GM21619 (cell line): ENCODE results near the gene BRD3OS.

Experiments
- ATAC-seq: cut with Tn5 transposase; IDR thresholded peaks from one replicate; pipeline ENCODE4 v1.9.1; 2021; ENCODE audit not compliant: unreplicated experiment

Gene BRD3OS

GRCh38 chr9:134024828-134025605 lies at the start of gene BRD3OS:
BRD3OS (plus strand) TSS chr9:134025481; CDS start chr9:134026748, 1,267 bp downstream.
- peak; percentile 77 for ATAC-seq

- no peak for ATAC-seq
Measured at GRCh38 chr9:133975511-133975910, 49.8 kb upstream of the BRD3OS start.

- ATAC-seq: no peak
Measured at GRCh38 chr9:133976191-133976861, 49.0 kb upstream of the BRD3OS start.

GRCh38 chr9:133976887-133977286 lies 48.4 kb upstream of the BRD3OS start:
- no peak for ATAC-seq

- no peak for ATAC-seq
Measured at GRCh38 chr9:133977421-133978201, 47.7 kb upstream of the BRD3OS start.

DNA sequence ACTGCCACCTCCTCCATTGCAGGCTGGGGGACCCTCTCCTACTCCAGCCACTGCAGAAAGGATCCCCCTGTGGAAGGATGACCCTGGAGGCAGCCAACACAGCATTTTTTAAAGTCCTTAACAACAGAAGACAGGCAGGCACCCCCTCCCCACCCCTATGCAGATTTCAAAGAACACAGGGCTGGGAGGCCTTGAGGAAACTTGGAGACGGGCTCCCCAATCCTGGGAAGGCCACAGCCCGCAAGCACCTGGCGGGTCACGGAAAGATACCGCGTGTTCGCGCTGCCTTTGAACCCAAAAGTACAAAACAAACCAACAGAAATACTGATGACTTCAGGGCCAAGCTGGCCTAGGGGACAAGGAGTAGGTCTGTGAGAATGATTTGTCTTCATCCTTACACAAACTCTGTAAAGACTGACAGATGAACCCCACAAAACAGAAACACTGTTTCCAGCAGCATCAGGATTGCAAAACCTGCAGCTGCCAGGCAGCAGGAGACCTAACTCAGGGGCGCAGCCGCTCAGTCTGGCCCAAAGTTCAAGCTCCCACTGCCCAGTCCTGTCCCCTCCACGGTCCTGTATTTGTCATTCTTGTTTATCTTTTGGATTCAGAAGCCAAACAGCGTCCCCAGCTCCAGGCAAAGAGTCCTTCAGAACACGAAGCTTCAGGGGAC lies 46.9 kb upstream of the BRD3OS start:
- ATAC-seq: no peak

- no peak for ATAC-seq
Measured at GRCh38 chr9:133978899-133979272, 46.4 kb upstream of the BRD3OS start.

- no peak for ATAC-seq
Measured at GRCh38 chr9:133979273-133979920, 45.9 kb upstream of the BRD3OS start.

DNA sequence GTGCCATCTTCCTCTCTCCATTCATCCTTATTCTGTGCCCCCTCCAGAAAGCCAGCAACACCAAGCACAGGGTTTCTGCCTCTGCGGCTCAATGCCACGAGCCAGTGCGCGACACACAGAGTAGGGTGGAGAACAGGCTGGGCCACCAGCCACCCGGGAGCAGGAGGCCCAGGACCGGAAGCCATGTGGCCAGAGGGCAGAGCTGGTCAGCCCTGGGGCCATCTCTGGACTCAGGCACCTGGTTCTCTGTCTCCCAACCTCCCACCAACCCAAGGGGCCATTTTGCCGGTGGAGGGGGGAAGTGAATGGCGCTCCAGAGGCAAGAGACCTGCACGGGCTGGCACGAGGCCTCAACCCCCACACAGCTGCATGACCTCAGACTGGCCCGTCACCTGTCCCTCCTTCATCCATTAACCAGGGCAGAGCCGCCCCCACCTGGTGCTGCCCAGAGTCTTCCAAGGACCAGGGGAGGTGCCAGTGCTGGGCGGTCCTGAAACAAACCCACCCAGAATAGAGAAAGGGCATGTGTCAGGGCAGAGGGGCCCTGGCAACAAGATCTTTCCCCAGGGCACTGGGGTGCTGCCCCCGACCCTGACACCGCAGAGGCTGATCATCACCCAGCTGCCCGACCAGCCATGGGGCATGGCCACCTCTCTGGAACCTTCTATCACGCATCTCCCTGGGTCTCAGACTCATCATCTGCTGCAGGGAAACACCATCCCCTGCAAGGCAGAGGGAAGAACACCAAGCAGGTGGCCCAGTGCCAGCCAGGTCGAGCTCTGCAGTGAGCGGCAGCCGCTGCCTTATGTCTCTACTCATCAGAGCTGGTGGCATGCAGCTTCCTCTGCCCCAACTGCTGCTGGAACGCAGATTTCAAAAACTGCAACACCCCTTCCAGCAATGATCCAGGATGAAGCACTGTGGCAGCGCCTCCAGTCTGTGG lies 45.1 kb upstream of the BRD3OS start:
- no peak for ATAC-seq

- ATAC-seq: no peak
Measured at GRCh38 chr9:133980864-133981588, 44.3 kb upstream of the BRD3OS start.

- ATAC-seq: no peak
Measured at GRCh38 chr9:133981589-133981957, 43.7 kb upstream of the BRD3OS start.

DNA sequence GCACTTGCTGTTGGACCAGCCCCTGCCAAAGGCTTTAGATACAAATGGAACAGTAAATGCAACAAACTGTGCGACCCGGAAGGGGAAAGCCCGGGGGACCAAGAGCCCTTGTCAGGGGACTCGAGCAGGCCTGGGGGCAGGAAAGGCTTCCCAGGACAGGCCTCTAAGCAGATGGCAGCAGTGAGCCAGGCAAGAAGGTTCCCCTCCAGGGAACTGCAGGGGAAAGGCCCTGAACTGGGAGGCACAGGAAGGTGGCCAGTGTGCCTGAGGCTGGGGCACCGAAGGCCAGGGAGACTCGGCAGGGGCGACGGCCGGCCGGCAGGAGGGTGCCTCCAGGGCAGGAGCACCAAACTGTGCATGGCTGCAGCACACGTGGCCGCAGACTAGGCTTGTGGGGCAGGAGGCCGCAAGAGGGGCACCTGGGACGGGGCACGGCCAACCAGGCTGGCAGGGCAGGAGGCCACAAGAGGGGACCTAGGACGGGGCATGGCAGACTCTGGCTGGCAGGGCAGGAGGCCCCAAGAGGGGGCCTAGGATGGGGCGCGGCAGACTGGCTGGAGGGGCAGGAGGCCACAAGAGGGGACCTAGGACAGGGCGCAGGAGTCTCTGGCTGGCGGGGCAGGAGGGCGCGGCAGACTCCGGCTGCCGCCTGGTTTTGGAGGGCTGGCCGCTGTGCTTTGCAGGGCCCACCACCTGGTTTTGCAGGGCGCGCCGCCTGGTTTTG lies 43.2 kb upstream of the BRD3OS start:
- ATAC-seq: no peak

- ATAC-seq: no peak
Measured at GRCh38 chr9:133982971-133983720, 42.1 kb upstream of the BRD3OS start.

- no peak for ATAC-seq
Measured at GRCh38 chr9:133986061-133986460, 39.2 kb upstream of the BRD3OS start.

DNA sequence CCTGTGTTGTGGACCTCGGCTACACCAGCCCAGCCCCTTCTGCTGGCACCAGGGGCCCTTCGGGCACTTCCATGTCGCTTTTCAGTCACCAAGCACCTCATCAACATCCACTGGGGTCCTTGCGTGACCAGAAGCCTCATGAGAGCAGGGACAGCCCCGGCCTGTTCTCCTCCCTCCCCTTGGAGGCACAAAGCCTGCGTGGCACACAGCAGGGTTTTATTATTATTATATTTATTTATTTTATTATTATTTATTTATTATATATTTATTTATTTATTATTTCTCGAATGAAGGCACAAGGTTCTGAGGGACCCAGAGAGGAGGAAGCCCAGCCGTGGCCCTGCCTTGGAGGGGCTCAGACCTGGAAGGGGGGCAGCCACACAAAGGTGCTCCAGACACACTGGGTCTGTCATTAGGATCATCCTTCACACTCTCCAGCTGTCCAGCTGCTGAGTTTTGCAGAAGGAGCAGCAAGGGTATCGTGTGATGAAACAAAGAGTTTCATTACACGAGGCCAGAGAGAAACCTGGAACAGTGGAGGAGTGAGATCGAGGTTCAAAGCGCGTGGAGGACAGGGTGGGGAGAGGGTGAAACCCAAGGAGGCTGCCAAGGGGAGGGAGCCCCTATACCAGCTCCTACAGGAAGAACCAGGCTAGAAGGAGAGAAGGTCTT lies 38.4 kb upstream of the BRD3OS start:
- ATAC-seq: no peak

DNA sequence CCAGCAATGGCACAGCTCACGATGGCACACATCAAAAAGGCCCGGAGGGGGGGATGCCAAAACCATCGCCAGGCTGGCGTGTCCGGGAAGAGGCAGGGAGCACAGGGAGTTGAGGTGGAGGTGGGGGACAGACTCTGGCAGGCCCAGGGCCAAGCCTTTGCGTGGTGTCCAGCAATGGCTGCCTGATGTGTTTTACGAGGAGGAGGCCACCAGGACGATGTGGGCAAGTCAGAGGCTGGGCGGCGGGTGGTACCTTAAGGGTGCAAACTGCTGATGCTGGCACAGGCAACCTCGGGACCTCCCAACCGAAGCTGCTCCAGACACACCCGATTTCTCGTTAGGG lies 37.9 kb upstream of the BRD3OS start:
- ATAC-seq: no peak

DNA sequence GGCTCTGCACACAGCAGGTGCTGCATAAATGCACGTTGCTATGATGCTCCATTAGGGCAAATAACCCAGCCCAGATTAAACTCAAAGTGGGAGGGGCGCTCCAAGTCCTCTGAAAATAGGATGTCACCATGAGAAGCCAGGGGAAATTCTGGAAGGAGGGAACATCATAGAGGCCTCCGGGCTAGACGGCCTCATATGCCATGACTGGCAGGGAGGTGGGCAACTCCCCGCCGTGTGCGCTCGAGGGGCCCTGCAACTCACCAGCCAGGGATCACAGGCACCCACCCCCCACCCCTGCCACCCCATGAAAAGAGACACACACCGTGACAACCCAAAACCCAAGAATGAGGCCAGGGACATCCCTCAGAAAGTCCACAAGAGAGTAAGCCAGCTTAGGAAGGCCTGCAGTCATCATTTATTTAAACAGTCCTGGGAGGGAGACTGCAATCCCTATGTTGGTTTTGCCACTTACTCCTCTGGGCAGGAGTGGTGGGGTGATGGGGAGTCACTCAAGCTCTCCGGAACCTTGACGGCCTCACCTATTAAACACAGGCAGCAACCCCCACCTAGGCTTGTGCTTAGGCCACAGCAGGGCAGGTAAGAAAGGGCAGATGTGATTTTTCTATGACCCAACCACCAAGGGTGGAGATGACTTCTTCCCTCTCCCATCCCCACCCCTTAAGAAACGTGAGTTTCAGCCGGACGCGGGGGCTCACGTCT lies 37.2 kb upstream of the BRD3OS start:
- no peak for ATAC-seq
